HepG2 (cell line): ENCODE measurements around the gene ACSF3. TPM values are rescaled to one million over a fixed set of nuclear protein-coding genes. Genes with fewer than 3 reads are reported as not detected.
A peak's percentile ranks its signal among the peaks of the same experiment; 100 is the strongest.

Experiments
- AGO1 ChIP-seq: fragments of 200-400 bp; formaldehyde crosslinking; IDR thresholded peaks from 2 replicates; pipeline ENCODE4 v1.6.1; 2017; ENCODE audit warnings: mild to moderate bottlenecking, low read depth, low read length, moderate library complexity; ENCODE audit not compliant: poor library complexity, severe bottlenecking
- ATF7-NPFF ChIP-seq: sonication (generic); formaldehyde crosslinking; IDR thresholded peaks from 2 replicates; pipeline ENCODE4 v1.8.1; 2023; ENCODE audit warnings: mild to moderate bottlenecking, low read depth, missing genetic modification reagents, moderate library complexity
- CHCHD3 ChIP-seq: sonication (generic); formaldehyde crosslinking; IDR thresholded peaks from 2 replicates; pipeline ENCODE4 v1.8.0; 2022; ENCODE audit warnings: mild to moderate bottlenecking, missing genetic modification reagents, moderate library complexity
- HNF4A ChIP-seq: sonication (generic); formaldehyde crosslinking; IDR thresholded peaks from 2 replicates; pipeline ENCODE4 v1.4.0; 2020; ENCODE audit warnings: missing genetic modification reagents
- MLX ChIP-seq: IDR thresholded peaks from 2 replicates; pipeline ENCODE4 v1.6.1; 2016
- MTF2 ChIP-seq: sonication (generic); formaldehyde crosslinking; IDR thresholded peaks from 2 replicates; pipeline ENCODE4 v1.5.0; 2020; ENCODE audit warnings: missing genetic modification reagents, borderline replicate concordance
- MYC ChIP-seq: sonication (generic); formaldehyde crosslinking; IDR thresholded peaks from 2 replicates; pipeline ENCODE4 v1.9.0; 2021; ENCODE audit warnings: missing genetic modification reagents, borderline replicate concordance
- NCOA5 ChIP-seq: sonication (generic); formaldehyde crosslinking; IDR thresholded peaks from 2 replicates; pipeline ENCODE4 v1.4.0; 2020; ENCODE audit warnings: missing genetic modification reagents
- NONO ChIP-seq, 2 experiments: fragments of 450-650 bp in 1 of 2; sonication (generic) in 1 of 2; formaldehyde crosslinking in 1 of 2; IDR thresholded peaks in 1 of 2; conservative IDR thresholded peaks in 1 of 2; 2 replicates each; pipeline versions ENCODE4 v1.6.1 to v1.8.0; 2017 to 2022; ENCODE audit warnings: mild to moderate bottlenecking in 1 of 2, missing genetic modification reagents in 1 of 2, moderate library complexity in 1 of 2
- SMAD1 ChIP-seq: sonication (generic); formaldehyde crosslinking; IDR thresholded peaks from 2 replicates; pipeline ENCODE4 v1.4.0; 2020; ENCODE audit warnings: missing genetic modification reagents, low read depth, mild to moderate bottlenecking, borderline replicate concordance
- SP2 ChIP-seq: sonication (generic); formaldehyde crosslinking; IDR thresholded peaks from 2 replicates; pipeline ENCODE4 v1.5.1; 2020; ENCODE audit warnings: mild to moderate bottlenecking, missing genetic modification reagents
- ZFP41 ChIP-seq: sonication (generic); formaldehyde crosslinking; IDR thresholded peaks from 2 replicates; pipeline ENCODE4 v1.4.0; 2020; ENCODE audit warnings: mild to moderate bottlenecking, missing genetic modification reagents, borderline replicate concordance
- ZFX ChIP-seq: sonication (generic); formaldehyde crosslinking; IDR thresholded peaks from 2 replicates; pipeline ENCODE4 v1.4.0; 2020; ENCODE audit warnings: mild to moderate bottlenecking, low read depth, missing genetic modification reagents, moderate library complexity
- ZGPAT ChIP-seq: IDR thresholded peaks from 2 replicates; pipeline ENCODE4 v1.6.1; 2016; ENCODE audit warnings: mild to moderate bottlenecking
- ZMAT5 ChIP-seq: sonication (generic); formaldehyde crosslinking; IDR thresholded peaks from 2 replicates; pipeline ENCODE4 v1.5.0; 2020; ENCODE audit warnings: mild to moderate bottlenecking, low read depth, missing genetic modification reagents, borderline replicate concordance
- ZNF407 ChIP-seq: sonication (generic); formaldehyde crosslinking; IDR thresholded peaks from one replicate; pipeline ENCODE4 v1.5.1; 2020; ENCODE audit warnings: mild to moderate bottlenecking, missing genetic modification reagents; ENCODE audit errors: not compliant biosample characterization
- ZNF891 ChIP-seq: sonication (generic); formaldehyde crosslinking; IDR thresholded peaks from 2 replicates; pipeline ENCODE4 v1.5.0; 2020; ENCODE audit warnings: mild to moderate bottlenecking, missing genetic modification reagents
- polyA plus RNA-seq, 8 experiments: library from polyadenylated mRNA; depleted of rRNA in 3 of 8; stranded (reverse) in 7 of 8; unstranded in 1 of 8; fragments of >200 nt; fragmentation: Illumina TruSeq in 4 of 8; extraction: Trizol in 4 of 8; gene quantifications; 2 replicates each; pipeline versions ENCODE4 v1.2.1 to v1.2.3, GENCODE V29; 2011 to 2016; ENCODE audit warnings: low read depth in 4 of 8, missing spikeins in 1 of 8, mixed read lengths in 1 of 8; ENCODE audit not compliant: insufficient read depth in 1 of 8
- total RNA-seq, 5 experiments: library from RNA; depleted of rRNA; stranded (reverse); fragments of >200 nt; fragmentation: Illumina TruSeq; extraction: Trizol; gene quantifications; 2 replicates each; pipeline ENCODE4 v1.2.3, GENCODE V29; 2016; ENCODE audit warnings: low read depth in 1 of 5

Gene ACSF3
- total and polyA plus RNA-seq, 2 of the 13 experiments (the other 11 are each of a cell fraction or from before 2014, with no cell fraction given): 14.9 to 30.6 TPM

GRCh38 chr16:89184933-89185794, 91.5 kb downstream of the ACSF3 start (continued):
- TF ChIP-seq HNF4A (CRISPR knock-in tag): 0 out of 2 replicates have a peak, but pooled peaks have one; percentile 8
- TF ChIP-seq ZGPAT (CRISPR knock-in tag): 0 out of 2 replicates have a peak, but pooled peaks have one; percentile 23
- TF ChIP-seq MYC: 0 out of 2 replicates have a peak, but pooled peaks have one; percentile 25
- TF ChIP-seq CHCHD3 (CRISPR knock-in tag): 0 out of 2 replicates have a peak, but pooled peaks have one; percentile 38
- TF ChIP-seq ZNF407 (CRISPR knock-in tag): peak; percentile 39
- TF ChIP-seq ATF7-NPFF: no peak
- TF ChIP-seq AGO1: peak; percentile 64
- TF ChIP-seq NONO (IDR thresholded peaks at IDR 0.05): no peak
- peak; percentile 52; the same call in 1 of the 2 replicates for TF ChIP-seq NONO (CRISPR knock-in tag; conservative IDR thresholded peaks at IDR 0.05)
- TF ChIP-seq MTF2 (CRISPR knock-in tag): 0 out of 2 replicates have a peak, but pooled peaks have one; percentile 12
- TF ChIP-seq ZFP41 (CRISPR knock-in tag): no peak
- no peak for TF ChIP-seq MLX
- TF ChIP-seq NCOA5 (CRISPR knock-in tag): no peak
- TF ChIP-seq SP2 (CRISPR knock-in tag): no peak
- no peak; the same call in 1 of the 2 replicates for TF ChIP-seq SMAD1 (CRISPR knock-in tag)
- TF ChIP-seq ZMAT5 (CRISPR knock-in tag): no peak
- TF ChIP-seq ZNF891 (CRISPR knock-in tag): 0 out of 2 replicates have a peak, but pooled peaks have one; percentile 78
- TF ChIP-seq ZFX: peak; percentile 1; the same call in 1 of the 2 replicates
